Endothelial cell of umbilical vein (primary cell): ENCODE results near the gene ONECUT2. TPM values are rescaled to one million over a fixed set of nuclear protein-coding genes. Genes with fewer than 3 reads are reported as not detected.
"Not testable (repeated sequence)": the region's sequence is repeated elsewhere in the genome, so short reads cannot be mapped to it uniquely, and the experiment has no call there.

Experiments
- BruUV-seq: library from RNA; stranded (reverse); fragments of 400-500 nt; replicated peaks from 2 replicates; lab custom pipeline; 2021; lab: Mats Ljungman, UMichigan
- CTCF ChIA-PET: fragments of 300-600, 350-600 bp; sonication (Branson Sonifier 250); formaldehyde crosslinking; loops from one replicate; lab custom pipeline; 2021; ENCODE audit warnings: antibody characterized with exemption, inconsistent platforms; lab: Charles Lee
- POLR2A ChIA-PET: fragments of 300-600, 350-600 bp; sonication (Branson Sonifier 250); formaldehyde crosslinking; loops from one replicate; lab custom pipeline; 2021; ENCODE audit warnings: antibody characterized with exemption, inconsistent platforms; lab: Charles Lee
- DNase-seq: peaks from one replicate; pipeline ENCODE4 v3.0.0-alpha.2; 2011; ENCODE audit warnings: low read depth, low spot score
- FAIRE-seq: peaks from 2 replicates; lab custom pipeline; 2011; peaks lifted over from hg19 to GRCh38; lab: Jason Lieb, UNC
- H2AFZ ChIP-seq: 2 replicates; pipeline ENCODE4 v1.6.0; 2012; ENCODE audit warnings: low read depth, low read length, control low read depth, inconsistent platforms
- H3K27ac ChIP-seq: 2 replicates; pipeline ENCODE4 v1.5.1; 2011; ENCODE audit warnings: low read depth, mild to moderate bottlenecking, control low read depth, low read length, moderate library complexity; ENCODE audit not compliant: insufficient read depth
- H3K27me3 ChIP-seq, 2 experiments: 2 replicates each; pipeline versions ENCODE4 v1.6.0 to v1.6.1; 2011; ENCODE audit warnings: low read length in 2 of 2, mixed read lengths in 1 of 2; ENCODE audit not compliant: control insufficient read depth in 2 of 2, insufficient read depth in 2 of 2
- H3K36me3 ChIP-seq, 2 experiments: 2 replicates in 1 of 2; 3 replicates in 1 of 2; pipeline ENCODE4 v1.5.1; 2011; ENCODE audit warnings: low read length in 2 of 2, mild to moderate bottlenecking in 1 of 2, moderate library complexity in 1 of 2; ENCODE audit not compliant: control insufficient read depth in 2 of 2, insufficient read depth in 2 of 2; ENCODE audit errors: extremely low read depth in 1 of 2
- H3K4me1 ChIP-seq: 3 replicates; pipeline ENCODE4 v1.5.1; 2011; ENCODE audit warnings: mild to moderate bottlenecking, low read length; ENCODE audit not compliant: control insufficient read depth, insufficient read depth; ENCODE audit errors: extremely low read depth
- H3K4me2 ChIP-seq: 2 replicates; pipeline ENCODE4 v1.6.1; 2011; ENCODE audit warnings: low read length, control low read depth, mixed read lengths; ENCODE audit not compliant: insufficient read depth
- H3K4me3 ChIP-seq, 3 experiments: fragments of 200-600 bp in 1 of 3; sonication (generic), shearing (Covaris generic) in 1 of 3; replicated peaks in 1 of 3; 2 replicates each; pipeline ENCODE4 v1.5.1; 2011 to 2016; ENCODE audit warnings: control low read depth in 3 of 3, low read length in 3 of 3, mild to moderate bottlenecking in 2 of 3, inconsistent platforms in 1 of 3, low read depth in 1 of 3, moderate library complexity in 1 of 3; ENCODE audit not compliant: insufficient read depth in 1 of 3
- H3K79me2 ChIP-seq: 2 replicates; pipeline ENCODE4 v1.6.0; 2012; ENCODE audit warnings: low read length, inconsistent platforms; ENCODE audit not compliant: control insufficient read depth, insufficient read depth
- H3K9ac ChIP-seq: replicated peaks from 2 replicates; pipeline ENCODE3; 2011; ENCODE audit warnings: low read length, control low read depth; ENCODE audit not compliant: insufficient read depth; ENCODE audit errors: extremely low read depth
- H3K9me1 ChIP-seq: replicated peaks from 3 replicates; pipeline ENCODE4 v1.6.0; 2011; ENCODE audit warnings: mild to moderate bottlenecking, low read length; ENCODE audit not compliant: control insufficient read depth, insufficient read depth; ENCODE audit errors: extremely low read depth
- H3K9me3 ChIP-seq: replicated peaks from 2 replicates; pipeline ENCODE4 v1.5.1; 2012; ENCODE audit warnings: low read length, inconsistent platforms; ENCODE audit not compliant: control insufficient read depth, insufficient read depth
- H4K20me1 ChIP-seq: replicated peaks from 2 replicates; pipeline ENCODE3; 2011; ENCODE audit warnings: mild to moderate bottlenecking, low read length; ENCODE audit not compliant: control insufficient read depth, insufficient read depth; ENCODE audit errors: extremely low read depth
- EZH2 ChIP-seq: IDR thresholded peaks from 2 replicates; pipeline ENCODE4 v1.6.1; 2012; ENCODE audit warnings: borderline replicate concordance, low read depth, mild to moderate bottlenecking, moderate library complexity, low read length, inconsistent platforms; ENCODE audit not compliant: severe bottlenecking
- FOS ChIP-seq: IDR thresholded peaks from 2 replicates; pipeline ENCODE4 v1.6.1; 2011; ENCODE audit warnings: mild to moderate bottlenecking, low read length, moderate library complexity, borderline replicate concordance; ENCODE audit not compliant: insufficient read depth
- GATA2 ChIP-seq: IDR thresholded peaks from 2 replicates; pipeline ENCODE4 v1.7.0; 2011; ENCODE audit warnings: low read depth, mild to moderate bottlenecking, moderate library complexity, mixed read lengths, low read length; ENCODE audit not compliant: insufficient read length, insufficient read depth
- JUN ChIP-seq: IDR thresholded peaks from 2 replicates; pipeline ENCODE4 v1.6.1; 2011; ENCODE audit warnings: borderline replicate concordance, low read depth; ENCODE audit not compliant: insufficient read length, insufficient read depth
- MYC ChIP-seq: IDR thresholded peaks from one replicate; pipeline ENCODE4 v1.6.1; 2011; ENCODE audit warnings: mild to moderate bottlenecking, low read depth, low read length
- POLR2A ChIP-seq: IDR thresholded peaks from 2 replicates; pipeline ENCODE4 v1.6.1; 2012; ENCODE audit warnings: low read depth, mild to moderate bottlenecking, control low read depth, low read length
- POLR2AphosphoS5 ChIP-seq: IDR thresholded peaks from 2 replicates; pipeline ENCODE4 v1.6.1; 2012; ENCODE audit warnings: low read depth, mild to moderate bottlenecking, control low read depth, low read length, moderate library complexity; ENCODE audit not compliant: insufficient read depth
- dilution Hi-C: fragments of 300-500 bp; cut with MboI; formaldehyde crosslinking; loops from one replicate; pipeline ENCODE4 v1.15.0; 2019; ENCODE audit warnings: low sequenced_read_pairs; ENCODE audit not compliant: extremely low pct_ligation_motif_present
- intact Hi-C: fragments of 100-400 bp; cut with micrococcal nuclease; formaldehyde crosslinking; loops from one replicate; pipeline ENCODE4 v1.10.0; 2022
- polyA plus RNA-seq, 4 experiments: library from polyadenylated mRNA; depleted of rRNA in 3 of 4; stranded (reverse) in 3 of 4; unstranded in 1 of 4; fragments of >200 nt; gene quantifications; 2 replicates each; pipeline versions ENCODE4 v1.2.1 to v1.2.3, GENCODE V29; 2011 to 2012; ENCODE audit warnings: missing spikeins in 1 of 4
- total RNA-seq: library from RNA; stranded (reverse); gene quantifications from 2 replicates; pipeline ENCODE4 v1.2.3, GENCODE V29; 2021
- TF ChIP-seq, protein P1 (sequence below), 2 donors: IDR thresholded peaks; 1 replicate in 1 of 2; 2 replicates in 1 of 2; pipeline ENCODE4 v1.5.1; 2011; ENCODE audit warnings: low read length in 2 of 2, mild to moderate bottlenecking in 2 of 2, moderate library complexity in 2 of 2, control low read depth in 1 of 2, inconsistent platforms in 1 of 2, low read depth in 1 of 2; ENCODE audit not compliant: insufficient read depth in 1 of 2; ENCODE audit errors: extremely low read depth in 1 of 2
- TF ChIP-seq, protein P2 (sequence below): IDR thresholded peaks from 2 replicates; pipeline ENCODE4 v1.6.1; 2011; ENCODE audit not compliant: insufficient read depth, insufficient read length

The ONECUT2 gene
- total and polyA plus RNA-seq, 2 donors (not counting 3 experiments of a cell fraction or from before 2014, with no cell fraction given): 0.01 to 0.62 TPM

DNA sequence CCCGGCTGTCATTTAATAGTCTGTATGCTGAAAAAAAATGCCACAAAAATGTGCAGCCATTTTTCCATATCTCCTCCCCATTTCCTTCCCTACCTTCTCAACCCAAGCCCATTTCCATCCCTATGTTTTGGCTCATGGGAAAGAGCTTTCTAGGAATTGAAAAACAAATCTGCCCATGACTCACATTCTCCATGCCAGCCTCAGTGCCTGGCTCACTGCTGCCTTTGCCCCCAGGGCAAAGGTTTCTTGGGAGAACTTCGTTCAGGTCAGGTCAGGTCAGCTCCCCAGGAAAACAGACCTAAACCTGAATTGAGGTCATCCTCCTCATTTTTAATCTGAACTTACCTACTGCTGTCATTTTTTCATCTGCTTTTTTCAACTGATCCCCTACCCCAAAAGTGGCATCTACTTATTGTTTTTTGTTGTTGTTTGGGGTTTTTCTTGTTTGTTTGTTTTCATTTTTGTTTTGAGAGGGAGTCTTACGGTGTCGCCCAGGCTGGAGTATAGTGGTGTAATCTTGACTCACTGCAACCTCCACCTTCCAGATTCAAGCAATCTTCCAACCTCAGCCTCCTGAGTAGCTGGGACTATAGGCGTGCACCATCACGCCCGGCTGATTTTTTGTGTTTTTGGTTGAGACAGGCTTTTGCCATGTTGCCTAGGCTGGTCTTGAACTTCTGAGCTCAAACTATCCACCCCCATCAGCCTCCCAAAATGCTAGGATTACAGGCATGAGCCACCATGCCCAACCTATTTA lies 84.7 kb downstream of the ONECUT2 start:
- Histone ChIP-seq H3K4me2 (no peak overlapping the region), H3K27me3 (peaks cover 0 to 4% of the 10 kb centered on the region in 2 experiments), H3K9me3 (no peaks in the 10 kb centered on the region), H3K9ac (no peak overlapping the region), H2AFZ (no peak overlapping the region), H3K36me3 (no peaks in the 10 kb centered on the region), H3K27ac (no peak overlapping the region), H3K9me1 (no peaks in the 10 kb centered on the region), H3K79me2 (no peaks in the 10 kb centered on the region), H3K4me1 (no peaks in the 10 kb centered on the region), H3K4me3 (no peak overlapping the region), H4K20me1 (no peaks in the 10 kb centered on the region)
- FAIRE-seq: no peak
- ChIA-PET CTCF (interaction anchor here (1.5 kb wide), 1 partner anchor 21 kb away, joined by 3 read pairs; no protein-coding TSS in a partner anchor), POLR2A (no interaction called here)
- no peak for DNase-seq
- BruUV-seq: no TSS peak
- intact Hi-C loops (no loop called here), dilution Hi-C loops (no loop called here)
- TF ChIP-seq JUN (no peak), MYC (no peak), POLR2AphosphoS5 (no peak), GATA2 (no peak), EZH2 (no peak), POLR2A (no peak), FOS (no peak)
- TF ChIP-seq, protein P1, sequence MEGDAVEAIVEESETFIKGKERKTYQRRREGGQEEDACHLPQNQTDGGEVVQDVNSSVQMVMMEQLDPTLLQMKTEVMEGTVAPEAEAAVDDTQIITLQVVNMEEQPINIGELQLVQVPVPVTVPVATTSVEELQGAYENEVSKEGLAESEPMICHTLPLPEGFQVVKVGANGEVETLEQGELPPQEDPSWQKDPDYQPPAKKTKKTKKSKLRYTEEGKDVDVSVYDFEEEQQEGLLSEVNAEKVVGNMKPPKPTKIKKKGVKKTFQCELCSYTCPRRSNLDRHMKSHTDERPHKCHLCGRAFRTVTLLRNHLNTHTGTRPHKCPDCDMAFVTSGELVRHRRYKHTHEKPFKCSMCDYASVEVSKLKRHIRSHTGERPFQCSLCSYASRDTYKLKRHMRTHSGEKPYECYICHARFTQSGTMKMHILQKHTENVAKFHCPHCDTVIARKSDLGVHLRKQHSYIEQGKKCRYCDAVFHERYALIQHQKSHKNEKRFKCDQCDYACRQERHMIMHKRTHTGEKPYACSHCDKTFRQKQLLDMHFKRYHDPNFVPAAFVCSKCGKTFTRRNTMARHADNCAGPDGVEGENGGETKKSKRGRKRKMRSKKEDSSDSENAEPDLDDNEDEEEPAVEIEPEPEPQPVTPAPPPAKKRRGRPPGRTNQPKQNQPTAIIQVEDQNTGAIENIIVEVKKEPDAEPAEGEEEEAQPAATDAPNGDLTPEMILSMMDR (IDR thresholded peaks at IDR 0.05; ENCODE audit: extremely low read depth in 1 of 2, insufficient read depth in 1 of 2, low read depth in 1 of 2, low read length in 2 of 2): no peak
- TF ChIP-seq, protein P2, sequence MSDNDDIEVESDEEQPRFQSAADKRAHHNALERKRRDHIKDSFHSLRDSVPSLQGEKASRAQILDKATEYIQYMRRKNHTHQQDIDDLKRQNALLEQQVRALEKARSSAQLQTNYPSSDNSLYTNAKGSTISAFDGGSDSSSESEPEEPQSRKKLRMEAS: no peak

DNA sequence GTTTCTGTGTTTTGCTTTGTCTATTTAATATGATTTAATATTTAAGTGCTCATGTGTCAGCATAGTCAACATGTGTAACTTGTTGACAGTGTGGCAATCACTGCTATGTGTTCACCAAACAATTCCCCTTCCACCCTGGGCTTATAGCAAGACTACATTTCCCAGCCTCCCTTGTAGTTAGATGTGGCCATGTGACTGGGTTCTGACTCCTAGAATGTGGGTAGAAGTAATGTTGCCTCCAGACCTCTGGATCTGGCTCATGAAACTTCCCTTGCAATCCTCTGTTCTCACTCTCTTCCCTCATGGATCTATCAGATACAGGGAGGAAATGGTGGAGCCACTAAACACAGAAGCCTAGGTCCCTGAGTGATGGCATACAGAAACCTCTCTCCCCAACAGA lies 87.2 kb downstream of the ONECUT2 start:
- FAIRE-seq: peak; percentile 38

More for the DNA sequence above, 87.2 kb downstream of the ONECUT2 start:
- H3K27me3 ChIP-seq, H3K36me3 ChIP-seq, CTCF ChIA-PET, H3K9me3 ChIP-seq, H3K27ac ChIP-seq, dilution Hi-C loops, H3K4me1 ChIP-seq, H3K9ac ChIP-seq, POLR2A ChIA-PET, H4K20me1 ChIP-seq, H3K79me2 ChIP-seq, H2AFZ ChIP-seq, H3K4me2 ChIP-seq, H3K4me3 ChIP-seq, BruUV-seq, H3K9me1 ChIP-seq, intact Hi-C loops, DNase-seq: not testable (repeated sequence)
